Liver (tissue), 3 donors: Measurements from ENCODE around the gene AGTPBP1.

Experiments
- ATF3 ChIP-seq: IDR thresholded peaks from 2 replicates; pipeline ENCODE4 v1.6.1; 2016; ENCODE audit warnings: antibody characterized with exemption
- CTCF ChIP-seq: fragments of 150-350 bp; IDR thresholded peaks from 2 replicates; pipeline ENCODE4 v1.5.1; 2017; ENCODE audit warnings: improper control_type of control experiment, low read depth, low read length; ENCODE audit not compliant: missing input control
- JUND ChIP-seq, 2 donors: IDR thresholded peaks; 2 replicates each; pipeline ENCODE4 v1.6.1; 2016; ENCODE audit warnings: antibody characterized with exemption in 2 of 2
- TAF1 ChIP-seq: conservative IDR thresholded peaks from 2 replicates; pipeline ENCODE4 v1.6.1; 2016; ENCODE audit warnings: antibody characterized with exemption, mild to moderate bottlenecking
- donor health status: healthy.
- donor health status: healthy.

- no peak for TF ChIP-seq ATF3
- no peak for TF ChIP-seq CTCF
- TF ChIP-seq JUND (IDR thresholded peaks at IDR 0.05): no peak
- no peak for TF ChIP-seq TAF1
Measured at GRCh38 chr9:85554349-85554748, 187.4 kb downstream of the AGTPBP1 start.
